H9 (cell line): Measurements from ENCODE around the gene LSM8. TPM values are rescaled to one million over a fixed set of nuclear protein-coding genes. Genes with fewer than 3 reads are reported as not detected.

Source experiments
- DNase-seq: peaks from one replicate; pipeline ENCODE4 v3.0.0-alpha.2; 2017
- H2AFZ ChIP-seq: one replicate; pipeline ENCODE4 v1.6.1; 2013; ENCODE audit warnings: mild to moderate bottlenecking, low read length, control low read depth, moderate library complexity
- H2AK5ac ChIP-seq: 2 replicates; pipeline ENCODE4 v1.6.1; 2013; ENCODE audit warnings: low read length, control low read depth, mixed read lengths; ENCODE audit not compliant: insufficient read length
- H2BK120ac ChIP-seq: one replicate; pipeline ENCODE4 v1.6.1; 2013; ENCODE audit warnings: low read depth, mild to moderate bottlenecking, low read length, control low read depth, inconsistent platforms; ENCODE audit not compliant: poor library complexity, severe bottlenecking
- H2BK12ac ChIP-seq: 2 replicates; pipeline ENCODE4 v1.6.1; 2013; ENCODE audit warnings: low read length, control low read depth, mixed read lengths, low read depth; ENCODE audit not compliant: insufficient read length
- H2BK15ac ChIP-seq: 2 replicates; pipeline ENCODE4 v1.6.1; 2013; ENCODE audit warnings: low read depth, low read length, control low read depth
- H2BK20ac ChIP-seq: one replicate; pipeline ENCODE4 v1.6.1; 2013; ENCODE audit warnings: low read depth, mild to moderate bottlenecking, low read length, control low read depth, inconsistent platforms; ENCODE audit not compliant: poor library complexity, severe bottlenecking
- H2BK5ac ChIP-seq: 2 replicates; pipeline ENCODE4 v1.6.1; 2013; ENCODE audit warnings: low read length, control low read depth, mixed read lengths; ENCODE audit not compliant: insufficient read length
- H3K14ac ChIP-seq: 2 replicates; pipeline ENCODE4 v1.6.1; 2013; ENCODE audit warnings: low read length, control low read depth; ENCODE audit not compliant: insufficient read depth
- H3K18ac ChIP-seq: 2 replicates; pipeline ENCODE4 v1.6.1; 2013; ENCODE audit warnings: low read depth, mild to moderate bottlenecking, mixed read lengths, low read length, control low read depth; ENCODE audit not compliant: insufficient read length
- H3K23ac ChIP-seq: 2 replicates; pipeline ENCODE4 v1.6.1; 2013; ENCODE audit warnings: low read length, control low read depth, mixed read lengths, low read depth; ENCODE audit not compliant: insufficient read length
- H3K23me2 ChIP-seq: 2 replicates; pipeline ENCODE4 v1.6.1; 2013; ENCODE audit warnings: low read depth, mild to moderate bottlenecking, mixed read lengths, low read length, control low read depth; ENCODE audit not compliant: insufficient read length, poor library complexity, severe bottlenecking
- H3K27ac ChIP-seq: 2 replicates; pipeline ENCODE4 v1.5.1; 2013; ENCODE audit warnings: low read length, control low read depth, mixed read lengths, low read depth; ENCODE audit not compliant: insufficient read length
- H3K27me3 ChIP-seq: 2 replicates; pipeline ENCODE4 v1.6.1; 2013; ENCODE audit warnings: low read length, control low read depth, inconsistent platforms; ENCODE audit not compliant: insufficient read depth
- H3K4ac ChIP-seq: 2 replicates; pipeline ENCODE4 v1.6.1; 2013; ENCODE audit warnings: low read depth, mild to moderate bottlenecking, control low read depth, inconsistent platforms, low read length, moderate library complexity
- H3K4me1 ChIP-seq: 2 replicates; pipeline ENCODE4 v1.6.1; 2013; ENCODE audit warnings: low read length, control low read depth, inconsistent platforms; ENCODE audit not compliant: insufficient read depth
- H3K4me2 ChIP-seq: 2 replicates; pipeline ENCODE4 v1.6.1; 2013; ENCODE audit warnings: low read length, control low read depth, mixed read lengths; ENCODE audit not compliant: insufficient read length, insufficient read depth
- H3K56ac ChIP-seq: 2 replicates; pipeline ENCODE4 v1.6.1; 2013; ENCODE audit warnings: low read depth, mild to moderate bottlenecking, mixed read lengths, low read length, control low read depth; ENCODE audit not compliant: insufficient read length
- H3K79me1 ChIP-seq: 2 replicates; pipeline ENCODE4 v1.6.1; 2013; ENCODE audit warnings: low read depth, mild to moderate bottlenecking, moderate library complexity, low read length, control low read depth, inconsistent platforms; ENCODE audit not compliant: insufficient read depth, poor library complexity, severe bottlenecking
- H3K79me2 ChIP-seq: 2 replicates; pipeline ENCODE4 v1.6.1; 2013; ENCODE audit warnings: low read length, control low read depth, inconsistent platforms; ENCODE audit not compliant: insufficient read depth
- H3K9ac ChIP-seq: 2 replicates; pipeline ENCODE4 v1.6.1; 2013; ENCODE audit warnings: low read length, control low read depth, mixed read lengths; ENCODE audit not compliant: insufficient read length; ENCODE audit errors: extremely low read depth
- H3K9me3 ChIP-seq: one replicate; pipeline ENCODE4 v1.6.1; 2013; ENCODE audit warnings: low read depth, low read length, inconsistent platforms; ENCODE audit not compliant: control insufficient read depth
- H3T11ph ChIP-seq: one replicate; pipeline ENCODE4 v1.6.1; 2013; ENCODE audit warnings: mild to moderate bottlenecking, low read length, control low read depth, inconsistent platforms
- H4K20me1 ChIP-seq: one replicate; pipeline ENCODE4 v1.6.1; 2013; ENCODE audit not compliant: control insufficient read depth, insufficient read length, insufficient read depth
- H4K5ac ChIP-seq: 2 replicates; pipeline ENCODE4 v1.6.1; 2013; ENCODE audit warnings: low read depth, mild to moderate bottlenecking, mixed read lengths, low read length, control low read depth; ENCODE audit not compliant: insufficient read length
- H4K8ac ChIP-seq: replicated peaks from 2 replicates; pipeline ENCODE4 v1.6.1; 2013; ENCODE audit warnings: low read length, control low read depth, mixed read lengths, low read depth; ENCODE audit not compliant: insufficient read length
- H4K91ac ChIP-seq: 2 replicates; pipeline ENCODE4 v1.6.1; 2013; ENCODE audit warnings: low read depth, mild to moderate bottlenecking, moderate library complexity, mixed read lengths, low read length, control low read depth; ENCODE audit not compliant: insufficient read length
- H3K27ac Mint-ChIP-seq, 3 experiments: 2 replicates in 2 of 3; 3 replicates in 1 of 3; pipeline ENCODE4 v1.8.0; 2020 to 2021; ENCODE audit warnings: mixed read lengths in 3 of 3, mild to moderate bottlenecking in 1 of 3, moderate library complexity in 1 of 3
- H3K27me3 Mint-ChIP-seq: 2 replicates; pipeline ENCODE4 v1.8.0; 2021; ENCODE audit warnings: low read depth, mild to moderate bottlenecking, moderate library complexity, mixed read lengths
- H3K36me3 Mint-ChIP-seq, 3 experiments: 2 replicates in 2 of 3; 3 replicates in 1 of 3; pipeline ENCODE4 v1.8.0; 2020 to 2021; ENCODE audit warnings: low read depth in 3 of 3, mixed read lengths in 3 of 3; ENCODE audit not compliant: insufficient read depth in 1 of 3
- H3K4me1 Mint-ChIP-seq, 2 experiments: 2 replicates each; pipeline ENCODE4 v1.8.0; 2020; ENCODE audit warnings: mixed read lengths in 2 of 2
- H3K4me3 Mint-ChIP-seq, 2 experiments: 2 replicates in 1 of 2; 3 replicates in 1 of 2; pipeline ENCODE4 v1.8.0; 2020 to 2021; ENCODE audit warnings: mild to moderate bottlenecking in 2 of 2, mixed read lengths in 2 of 2, moderate library complexity in 1 of 2
- H3K9me3 Mint-ChIP-seq, 2 experiments: 2 replicates in 1 of 2; 3 replicates in 1 of 2; pipeline ENCODE4 v1.8.0; 2020; ENCODE audit warnings: mild to moderate bottlenecking in 2 of 2, mixed read lengths in 2 of 2, moderate library complexity in 1 of 2
- CTCF ChIP-seq: fragments of 200-600 bp; sonication (generic); conservative IDR thresholded peaks from 3 replicates; pipeline ENCODE4 v1.8.0; 2021; ENCODE audit warnings: antibody characterized with exemption, mild to moderate bottlenecking
- WGBS: extraction: QIAGEN DNeasy Blood & Tissue Kit; methylation state at CpG from one replicate; pipeline ENCODE4 v1.1.7; 2013; ENCODE audit warnings: missing lambda C conversion rate, low lambda C conversion rate, mixed read lengths; ENCODE audit not compliant: insufficient read length; ENCODE audit errors: extremely low coverage; 5-methylcytosine and 5-hydroxymethylcytosine counted together
- total RNA-seq: library from RNA; stranded (reverse); gene quantifications from 2 replicates; pipeline ENCODE4 v1.2.1, GENCODE V29; 2021

LSM8 gene
- total RNA-seq, 1 experiment from 2014 or later, result 51.8 TPM

GRCh38 chr7:118194571-118194970 is 10.6 kb downstream of the LSM8 start:
- no peak overlapping the region for H4K8ac ChIP-seq
- Mint-ChIP-seq H3K4me3 (no peak overlapping the region), H3K27ac (peak overlapping the region in 1 of 3 experiments; percentile 94; a peak in 1 of 7 replicates), H3K27me3 (no peaks in the 10 kb centered on the region), H3K9me3 (no peaks in the 10 kb centered on the region), H3K36me3 (peaks cover 4 to 19% (median 14%) of the 10 kb centered on the region in 3 experiments; a peak in 6 of 7 replicates), H3K4me1 (no peaks in the 10 kb centered on the region)
- H3K18ac ChIP-seq, result no peak overlapping the region
- no CpG with 5 or more reads among the region's 2 CpGs for WGBS
- H4K5ac ChIP-seq, result no peak overlapping the region
- no peak overlapping the region for H3T11ph ChIP-seq
- no peaks in the 10 kb centered on the region for H3K27me3 ChIP-seq
- H4K91ac ChIP-seq, result no peak overlapping the region
- no peak overlapping the region for H2BK5ac ChIP-seq
- no peak overlapping the region for H2BK20ac ChIP-seq
- H3K14ac ChIP-seq, result no peak overlapping the region
- no peak overlapping the region for H3K56ac ChIP-seq
- H4K20me1 ChIP-seq, result no peaks in the 10 kb centered on the region
- H2AFZ ChIP-seq, result no peak overlapping the region
- H3K79me2 ChIP-seq, result no peaks in the 10 kb centered on the region
- no peaks in the 10 kb centered on the region for H3K79me1 ChIP-seq
- H2BK12ac ChIP-seq, result no peak overlapping the region
- H2BK120ac ChIP-seq, result no peak overlapping the region
- H3K23me2 ChIP-seq, result no peaks in the 10 kb centered on the region
- H2AK5ac ChIP-seq, result no peak overlapping the region
- H3K9ac ChIP-seq, result no peak overlapping the region
- no peak for DNase-seq
- no peaks in the 10 kb centered on the region for H3K9me3 ChIP-seq
- H3K4me2 ChIP-seq, result no peak overlapping the region
- H3K23ac ChIP-seq, result no peak overlapping the region
- H3K27ac ChIP-seq, result no peak overlapping the region
- no peak overlapping the region for H2BK15ac ChIP-seq
- no peak overlapping the region for H3K4ac ChIP-seq
- no peaks in the 10 kb centered on the region for H3K4me1 ChIP-seq
- TF ChIP-seq CTCF, result no peak
